Urothelium cell line (cell line): Measurements from ENCODE around the gene S100A9.
"Not testable (repeated sequence)": the region's sequence is repeated elsewhere in the genome, so short reads cannot be mapped to it uniquely, and the experiment has no call there.

Experiments used
- DNase-seq: peaks from one replicate; pipeline ENCODE4 v3.0.0; 2011; ENCODE audit warnings: low spot score, mixed read lengths
- FAIRE-seq: peaks from 2 replicates; lab custom pipeline; 2011; peaks lifted over from hg19 to GRCh38; lab: Jason Lieb, UNC

The S100A9 gene

GRCh38 chr1:153343811-153344717 lies 13.6 kb upstream of the S100A9 start:
- DNase-seq (no peak), FAIRE-seq (no peak)

GRCh38 chr1:153344718-153345025 lies 13.0 kb upstream of the S100A9 start:
- DNase-seq = no peak
- FAIRE-seq = no peak

GRCh38 chr1:153345187-153346076 lies 12.2 kb upstream of the S100A9 start:
- FAIRE-seq (no peak), DNase-seq (no peak)

- DNase-seq (no peak), FAIRE-seq (no peak)
Measured at GRCh38 chr1:153346077-153346723, 11.5 kb upstream of the S100A9 start.

GRCh38 chr1:153347049-153347448 lies 10.6 kb upstream of the S100A9 start:
- FAIRE-seq, DNase-seq: not testable (repeated sequence)

GRCh38 chr1:153347856-153348255 lies 9.8 kb upstream of the S100A9 start:
- DNase-seq = no peak
- FAIRE-seq = no peak

GRCh38 chr1:153348511-153349362 lies 8.9 kb upstream of the S100A9 start, which contains the start of gene PGLYRP4:
TSS of gene PGLYRP4 (minus strand) at chr1:153348841. CDS start at chr1:153347932, 909 bp downstream.
- FAIRE-seq = no peak

GRCh38 chr1:153349363-153350320 lies 8.0 kb upstream of the S100A9 start:
- peak; percentile 32 for DNase-seq
- no peak for FAIRE-seq

More at GRCh38 chr1:153348511-153349362, 8.9 kb upstream of the S100A9 start, which contains the start of gene PGLYRP4:
- DNase-seq = no peak

GRCh38 chr1:153350321-153350957 lies 7.2 kb upstream of the S100A9 start:
- FAIRE-seq (no peak), DNase-seq (no peak)

- FAIRE-seq (no peak), DNase-seq (peak; percentile 79)
Measured at GRCh38 chr1:153352523-153352922, 5.1 kb upstream of the S100A9 start.

GRCh38 chr1:153353226-153353947 lies 4.3 kb upstream of the S100A9 start:
- FAIRE-seq = no peak
- peak; percentile 62 for DNase-seq

- FAIRE-seq (no peak), DNase-seq (no peak)
Measured at GRCh38 chr1:153354515-153355193, 3.0 kb upstream of the S100A9 start.

GRCh38 chr1:153355445-153356071 lies 2.1 kb upstream of the S100A9 start:
- FAIRE-seq (no peak), DNase-seq (peak; percentile 80)

- FAIRE-seq (no peak), DNase-seq (no peak)
Measured at GRCh38 chr1:153356392-153357075, 1.1 kb upstream of the S100A9 start.

- FAIRE-seq = no peak
- no peak for DNase-seq
Measured at GRCh38 chr1:153357076-153357852, 390 bp upstream of the S100A9 start.

GRCh38 chr1:153358691-153358975 lies 979 bp downstream of the S100A9 start:
- DNase-seq (no peak), FAIRE-seq (no peak)
